ENCODE results near the gene LY86. TPM values are rescaled to one million over a fixed set of nuclear protein-coding genes. Genes with fewer than 3 reads are reported as not detected.
A peak's percentile ranks its signal among the peaks of the same experiment; 100 is the strongest.

Gene LY86
- total and polyA plus RNA-seq, 8 donors = 0.16 to 6.1 (median 0.59) TPM; not detected in 1

GRCh38 chr6:6545616-6546317, 42.8 kb upstream of the LY86 start:
- ATAC-seq = peak in 1 of 4 donors; percentile 8
- no peak for FAIRE-seq
- Histone ChIP-seq H3K27ac (no peak overlapping the region), H3K4me1 (no peaks in the 10 kb centered on the region), H3K27me3 (peaks cover 0 to 8% (median 2%) of the 10 kb centered on the region in 4 donors), H3K4me3 (peak overlapping the region in 3 of 4 donors; percentile 18 to 46 (median 30)), H3K9me3 (no peaks in the 10 kb centered on the region), H3K36me3 (no peaks in the 10 kb centered on the region)
- no peak for DNase-seq
- TF ChIP-seq CTCF (IDR thresholded peaks at IDR 0.05) = no peak
- intact Hi-C loops (cut with DNase I) = loop anchor here in 2 of 3 donors (10.0 kb wide), 1 partner anchor 491 kb away; no protein-coding TSS in a partner anchor
- 39 to 40% methylated on average over 27 of the region's 27 CpGs for WGBS, 2 donors

- H3K9me3 ChIP-seq = no peaks in the 10 kb centered on the region
- H3K27ac ChIP-seq = no peak overlapping the region
- peaks cover 0 to 8% (median 2%) of the 10 kb centered on the region in 4 donors for H3K27me3 ChIP-seq
- FAIRE-seq = no peak
- no peaks in the 10 kb centered on the region for H3K36me3 ChIP-seq
- H3K4me3 ChIP-seq = peak overlapping the region; percentile 18 to 46 (median 26)
- H3K4me1 ChIP-seq = no peaks in the 10 kb centered on the region
- ATAC-seq = peak; percentile 80 to 83 (median 82)
- intact Hi-C loops (cut with DNase I) = loop anchor here in 2 of 3 donors (10.0 kb wide), 1 partner anchor 492 kb away; no protein-coding TSS in a partner anchor
- WGBS, 2 donors = 2% methylated on average over 60 to 64 of the region's 64 CpGs
- no peak for TF ChIP-seq CTCF (IDR thresholded peaks at IDR 0.05)
- DNase-seq = peak; percentile 21 to 83 (median 50)
Observed at GRCh38 chr6:6546318-6547109, 42.0 kb upstream of the LY86 start.

- FAIRE-seq = no peak
- TF ChIP-seq CTCF (IDR thresholded peaks at IDR 0.05) = peak; percentile 91 to 98 (median 96)
- Histone ChIP-seq H3K4me1 (no peaks in the 10 kb centered on the region), H3K27ac (no peak overlapping the region), H3K9me3 (no peaks in the 10 kb centered on the region), H3K27me3 (peaks cover 0 to 8% (median 2%) of the 10 kb centered on the region in 4 donors), H3K4me3 (peak overlapping the region in 3 of 4 donors; percentile 23 to 46 (median 30)), H3K36me3 (no peaks in the 10 kb centered on the region)
- DNase-seq = peak; percentile 79 to 93 (median 90)
- peak; percentile 97 to 98 (median 98) for ATAC-seq
- intact Hi-C loops (cut with DNase I) = loop anchor here in 2 of 3 donors (10.0 kb wide), 1 partner anchor 492 kb away; no protein-coding TSS in a partner anchor
- 10 to 14% methylated on average over 14 of the region's 14 CpGs for WGBS, 2 donors
Observed at GRCh38 chr6:6547110-6547879, 41.2 kb upstream of the LY86 start.

GRCh38 chr6:6556161-6556737, 32.3 kb upstream of the LY86 start:
- intact Hi-C loops (cut with DNase I) = no loop called here
- no peak for FAIRE-seq
- no peak overlapping the region for H3K27ac ChIP-seq
- H3K9me3 ChIP-seq = no peaks in the 10 kb centered on the region
- 73 to 77% methylated on average over 7 of the region's 7 CpGs for WGBS, 2 donors
- H3K27me3 ChIP-seq = no peaks in the 10 kb centered on the region
- ATAC-seq = peak in 1 of 4 donors; percentile 37
- H3K4me1 ChIP-seq = no peaks in the 10 kb centered on the region
- TF ChIP-seq CTCF (IDR thresholded peaks at IDR 0.05) = no peak
- no peak overlapping the region for H3K4me3 ChIP-seq
- DNase-seq = no peak
- H3K36me3 ChIP-seq = no peaks in the 10 kb centered on the region

All from pancreas (tissue), 10 donors.